HG02588 (cell line): Measurements from ENCODE around the gene CDH19.

Experiments
- ATAC-seq: cut with Tn5 transposase; IDR thresholded peaks from one replicate; pipeline ENCODE4 v1.9.1; 2021; ENCODE audit warnings: mild to moderate bottlenecking, moderate library complexity; ENCODE audit not compliant: unreplicated experiment

CDH19 gene

GRCh38 chr18:66603941-66604627, at the start of gene CDH19:
TSS of gene CDH19 (minus strand) at chr18:66604090. CDS start at chr18:66572204, 31,886 bp downstream.
- ATAC-seq: no peak

GRCh38 chr18:66647671-66648070, 43.8 kb upstream of the CDH19 start:
- ATAC-seq: no peak

GRCh38 chr18:66646609-66647008, 42.7 kb upstream of the CDH19 start:
- no peak for ATAC-seq

- no peak for ATAC-seq
Measured at GRCh38 chr18:66645983-66646382, 42.1 kb upstream of the CDH19 start.

GRCh38 chr18:66641056-66641455, 37.2 kb upstream of the CDH19 start:
- ATAC-seq: no peak

- ATAC-seq: no peak
Measured at GRCh38 chr18:66640431-66640830, 36.5 kb upstream of the CDH19 start.

- no peak for ATAC-seq
Measured at GRCh38 chr18:66638856-66639629, 35.2 kb upstream of the CDH19 start.

- ATAC-seq: no peak
Measured at GRCh38 chr18:66635342-66635741, 31.5 kb upstream of the CDH19 start.

- ATAC-seq: no peak
Measured at GRCh38 chr18:66632756-66633155, 28.9 kb upstream of the CDH19 start.

GRCh38 chr18:66630831-66631230, 26.9 kb upstream of the CDH19 start:
- ATAC-seq: no peak

- no peak for ATAC-seq
Measured at GRCh38 chr18:66623821-66624220, 19.9 kb upstream of the CDH19 start.

- ATAC-seq: no peak
Measured at GRCh38 chr18:66621816-66622576, 18.1 kb upstream of the CDH19 start.

- ATAC-seq: peak; percentile 68
Measured at GRCh38 chr18:66616523-66616983, 12.7 kb upstream of the CDH19 start.

- no peak for ATAC-seq
Measured at GRCh38 chr18:66615176-66615575, 11.3 kb upstream of the CDH19 start.

- ATAC-seq: no peak
Measured at GRCh38 chr18:66607632-66608031, 3.7 kb upstream of the CDH19 start.

GRCh38 chr18:66601649-66602048, 2.2 kb downstream of the CDH19 start:
- ATAC-seq: no peak

GRCh38 chr18:66599190-66599589, 4.7 kb downstream of the CDH19 start:
- no peak for ATAC-seq

- ATAC-seq: no peak
Measured at GRCh38 chr18:66587430-66587829, 16.5 kb downstream of the CDH19 start.

- no peak for ATAC-seq
Measured at GRCh38 chr18:66582211-66582610, 21.7 kb downstream of the CDH19 start.

GRCh38 chr18:66575263-66575662, 28.6 kb downstream of the CDH19 start:
- ATAC-seq: no peak

- no peak for ATAC-seq
Measured at GRCh38 chr18:66571845-66572244, 32.0 kb downstream of the CDH19 start.

- ATAC-seq: no peak
Measured at GRCh38 chr18:66566616-66567015, 37.3 kb downstream of the CDH19 start.
